ENCODE results near the gene PODXL2.

The PODXL2 gene

GRCh38 chr3:127687228-127687737, 58.3 kb downstream of the PODXL2 start:
- Histone ChIP-seq H3K79me2 (ENCODE audit: low read length) (no peaks in the 10 kb centered on the region), H3K4me2 (ENCODE audit: low read length) (no peak overlapping the region), H3K4me3 (ENCODE audit: low read length) (no peak overlapping the region), H3K27me3 (ENCODE audit: low read depth, low read length) (no peaks in the 10 kb centered on the region), H3K36me3 (replicated peaks; ENCODE audit: low read depth, low read length) (peaks cover 28% of the 10 kb centered on the region), H4K20me1 (ENCODE audit: insufficient read depth, low read length) (no peaks in the 10 kb centered on the region), H3K9me3 (ENCODE audit: insufficient read depth, low read length) (no peaks in the 10 kb centered on the region), H3K9ac (ENCODE audit: low read length) (no peak overlapping the region), H3K27ac (ENCODE audit: low read length) (no peak overlapping the region), H2AFZ (ENCODE audit: low read depth, low read length) (no peak overlapping the region), H3K4me1 (ENCODE audit: low read length) (no peaks in the 10 kb centered on the region)
- no peak for TF ChIP-seq EZH2phosphoT487 (IDR thresholded peaks at IDR 0.05; ENCODE audit: low read depth)
- no peak for TF ChIP-seq CTCF (IDR thresholded peaks at IDR 0.05; ENCODE audit: low read depth, low read length)

- no peaks in the 10 kb centered on the region for H3K79me2 ChIP-seq (ENCODE audit: low read length)
- H3K27ac ChIP-seq (ENCODE audit: low read length): no peak overlapping the region
- H2AFZ ChIP-seq (ENCODE audit: low read depth, low read length): no peak overlapping the region
- H4K20me1 ChIP-seq (ENCODE audit: insufficient read depth, low read length): no peaks in the 10 kb centered on the region
- no peaks in the 10 kb centered on the region for H3K4me1 ChIP-seq (ENCODE audit: low read length)
- no peaks in the 10 kb centered on the region for H3K9me3 ChIP-seq (ENCODE audit: insufficient read depth, low read length)
- TF ChIP-seq CTCF (IDR thresholded peaks at IDR 0.05; ENCODE audit: low read depth, low read length) (no peak), EZH2phosphoT487 (IDR thresholded peaks at IDR 0.05; ENCODE audit: low read depth) (no peak)
- peaks cover 33% of the 10 kb centered on the region for H3K36me3 ChIP-seq (replicated peaks; ENCODE audit: low read depth, low read length)
- H3K4me3 ChIP-seq (ENCODE audit: low read length): no peak overlapping the region
- H3K4me2 ChIP-seq (ENCODE audit: low read length): no peak overlapping the region
- no peaks in the 10 kb centered on the region for H3K27me3 ChIP-seq (ENCODE audit: low read depth, low read length)
- no peak overlapping the region for H3K9ac ChIP-seq (ENCODE audit: low read length)
Measured at GRCh38 chr3:127688022-127688415, 59.0 kb downstream of the PODXL2 start.

GRCh38 chr3:127688416-127689265, 59.7 kb downstream of the PODXL2 start:
- Histone ChIP-seq H3K9me3 (ENCODE audit: insufficient read depth, low read length) (no peaks in the 10 kb centered on the region), H3K4me1 (ENCODE audit: low read length) (no peaks in the 10 kb centered on the region), H3K36me3 (replicated peaks; ENCODE audit: low read depth, low read length) (peaks cover 39% of the 10 kb centered on the region), H3K4me2 (ENCODE audit: low read length) (no peak overlapping the region), H3K9ac (ENCODE audit: low read length) (no peak overlapping the region), H2AFZ (ENCODE audit: low read depth, low read length) (no peak overlapping the region), H3K79me2 (ENCODE audit: low read length) (no peaks in the 10 kb centered on the region), H3K27me3 (ENCODE audit: low read depth, low read length) (no peaks in the 10 kb centered on the region), H3K4me3 (ENCODE audit: low read length) (no peak overlapping the region), H3K27ac (ENCODE audit: low read length) (no peak overlapping the region), H4K20me1 (ENCODE audit: insufficient read depth, low read length) (no peaks in the 10 kb centered on the region)
- no peak for TF ChIP-seq EZH2phosphoT487 (IDR thresholded peaks at IDR 0.05; ENCODE audit: low read depth)
- no peak for TF ChIP-seq CTCF (IDR thresholded peaks at IDR 0.05; ENCODE audit: low read depth, low read length)

GRCh38 chr3:127689266-127689860, 60.4 kb downstream of the PODXL2 start:
- TF ChIP-seq EZH2phosphoT487 (IDR thresholded peaks at IDR 0.05; ENCODE audit: low read depth) (no peak), CTCF (IDR thresholded peaks at IDR 0.05; ENCODE audit: low read depth, low read length) (no peak)
- Histone ChIP-seq H3K79me2 (ENCODE audit: low read length) (no peaks in the 10 kb centered on the region), H3K4me3 (ENCODE audit: low read length) (no peak overlapping the region), H4K20me1 (ENCODE audit: insufficient read depth, low read length) (no peaks in the 10 kb centered on the region), H3K36me3 (replicated peaks; ENCODE audit: low read depth, low read length) (peaks cover 41% of the 10 kb centered on the region), H3K4me2 (ENCODE audit: low read length) (no peak overlapping the region), H3K9me3 (ENCODE audit: insufficient read depth, low read length) (no peaks in the 10 kb centered on the region), H3K27me3 (ENCODE audit: low read depth, low read length) (no peaks in the 10 kb centered on the region), H2AFZ (ENCODE audit: low read depth, low read length) (no peak overlapping the region), H3K4me1 (ENCODE audit: low read length) (no peaks in the 10 kb centered on the region), H3K27ac (ENCODE audit: low read length) (no peak overlapping the region), H3K9ac (ENCODE audit: low read length) (no peak overlapping the region)

Data from OCI-LY3 (cell line).